Pancreas (tissue), 10 donors: ENCODE results near the gene SCCPDH. TPM values are rescaled to one million over a fixed set of nuclear protein-coding genes. Genes with fewer than 3 reads are reported as not detected.
A peak's percentile ranks its signal among the peaks of the same experiment; 100 is the strongest.

Source experiments
- ATAC-seq, 4 donors: fragments of 200-7000 bp; cut with Tn5 transposase; one replicate each; pipeline versions ENCODE4 v1.8.0 to v1.9.1; 2020; ENCODE audit warnings: mild to moderate bottlenecking in 4 of 4, moderate library complexity in 4 of 4
- DNase-seq, 6 donors: peaks; one replicate each; pipeline ENCODE4 v3.0.0-alpha.2; 2020
- FAIRE-seq: peaks from 2 replicates; lab custom pipeline; 2012; peaks lifted over from hg19 to GRCh38; lab: Jason Lieb, UNC
- H3K27ac ChIP-seq, 4 donors: fragments of 200-600 bp; sonication (generic); 1 replicate in 3 of 4; 2 replicates in 1 of 4; pipeline versions ENCODE4 v1.5.0 to v1.8.0; 2020
- H3K27me3 ChIP-seq, 4 donors: fragments of 200-600 bp; one replicate each; pipeline ENCODE4 v1.8.0; 2021
- H3K36me3 ChIP-seq, 3 donors: fragments of 200-600 bp; sonication (generic) in 1 of 3; one replicate each; pipeline versions ENCODE4 v1.5.0 to v1.8.0; 2020 to 2021
- H3K4me1 ChIP-seq, 3 donors: fragments of 200-600 bp; one replicate each; pipeline ENCODE4 v1.8.0; 2021
- H3K4me3 ChIP-seq, 4 donors: fragments of 200-600 bp; sonication (generic) in 2 of 4; one replicate each; pipeline versions ENCODE4 v1.5.0 to v1.8.0; 2020 to 2021
- H3K9me3 ChIP-seq, 4 donors: fragments of 200-600 bp; one replicate each; pipeline ENCODE4 v1.8.0; 2021
- WGBS, 2 donors: extraction: QIAGEN DNeasy Blood & Tissue Kit; methylation state at CpG; one replicate each; pipeline ENCODE4 v1.1.7; 2013; 5-methylcytosine and 5-hydroxymethylcytosine counted together
- intact Hi-C, 3 donors: fragments of 100-400 bp; cut with DNase I; formaldehyde crosslinking; loops; one replicate each; pipeline versions ENCODE4 v1.11.1 to v1.14.2; 2022
- polyA plus RNA-seq, 2 donors: library from polyadenylated mRNA; stranded (reverse); fragments of 200-250 nt; gene quantifications; one replicate each; pipeline ENCODE4 v1.2.3, GENCODE V29; 2013
- total RNA-seq, 6 donors: library from RNA; stranded (reverse); fragmentation: NEBNext Ultra II Directional in 4 of 6; extraction: Animal tissue kit (Norgen Biotek cat#: 25700) in 4 of 6; gene quantifications; one replicate each; pipeline versions ENCODE4 v1.2.1 to v1.2.4, GENCODE V29; 2021 to 2023
- TF ChIP-seq, protein P1 (sequence below), 4 donors: fragments of 200-600 bp; sonication (generic) in 3 of 4; IDR thresholded peaks; one replicate each; pipeline versions ENCODE4 v1.5.0 to v1.8.0; 2021; ENCODE audit warnings: antibody characterized with exemption in 4 of 4
- donor health status: healthy with polysubstance abuse.
- donor health status: DM: no; HTN: no; CAD: no; lungs with moderate emphysema.
- donor health status: DM: no; HTN: no; CAD: no.
- donor health status: control.
- donor health status: control.
- donor health status: Bipolar disorder and iron deficiency.
- donor health status: DM: yes; HTN: yes; CAD: no.
- donor health status: DM: no; HTN: no; CAD: no.
- donor health status: DM: no; HTN: no; CAD: no.
- donor health status: DM: yes; HTN: yes; CAD: no.

SCCPDH gene
- total and polyA plus RNA-seq, 8 donors: 6.9 to 17.9 (median 11.9) TPM

DNA sequence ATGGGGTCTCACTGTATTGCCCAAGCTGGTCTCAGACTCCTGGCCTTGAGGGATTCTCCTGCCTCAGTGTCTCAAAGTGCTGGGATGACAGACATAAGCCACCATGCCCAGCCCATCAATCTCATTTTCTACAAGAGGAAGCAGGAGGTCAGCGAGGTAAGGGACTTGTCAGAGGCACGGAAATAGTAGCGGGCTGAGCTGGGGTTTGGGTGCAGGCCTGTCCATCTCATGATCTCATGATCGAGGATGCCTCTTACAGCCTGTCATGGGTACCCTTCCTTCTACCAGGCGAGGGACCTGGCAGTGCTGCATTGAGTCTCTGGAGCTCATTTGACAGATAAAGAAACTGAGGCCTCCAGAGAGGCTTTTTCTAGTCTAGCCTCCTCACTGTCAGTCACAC is 28.5 kb upstream of the SCCPDH start:
- FAIRE-seq (no peak), ATAC-seq (no peak), DNase-seq (no peak)
- Histone ChIP-seq H3K4me1 (peaks cover 0 to 8% (median 2%) of the 10 kb centered on the region in 3 donors), H3K36me3 (no peaks in the 10 kb centered on the region), H3K4me3 (no peak overlapping the region), H3K9me3 (no peaks in the 10 kb centered on the region), H3K27ac (no peak overlapping the region), H3K27me3 (no peaks in the 10 kb centered on the region)
- TF ChIP-seq, protein P1, sequence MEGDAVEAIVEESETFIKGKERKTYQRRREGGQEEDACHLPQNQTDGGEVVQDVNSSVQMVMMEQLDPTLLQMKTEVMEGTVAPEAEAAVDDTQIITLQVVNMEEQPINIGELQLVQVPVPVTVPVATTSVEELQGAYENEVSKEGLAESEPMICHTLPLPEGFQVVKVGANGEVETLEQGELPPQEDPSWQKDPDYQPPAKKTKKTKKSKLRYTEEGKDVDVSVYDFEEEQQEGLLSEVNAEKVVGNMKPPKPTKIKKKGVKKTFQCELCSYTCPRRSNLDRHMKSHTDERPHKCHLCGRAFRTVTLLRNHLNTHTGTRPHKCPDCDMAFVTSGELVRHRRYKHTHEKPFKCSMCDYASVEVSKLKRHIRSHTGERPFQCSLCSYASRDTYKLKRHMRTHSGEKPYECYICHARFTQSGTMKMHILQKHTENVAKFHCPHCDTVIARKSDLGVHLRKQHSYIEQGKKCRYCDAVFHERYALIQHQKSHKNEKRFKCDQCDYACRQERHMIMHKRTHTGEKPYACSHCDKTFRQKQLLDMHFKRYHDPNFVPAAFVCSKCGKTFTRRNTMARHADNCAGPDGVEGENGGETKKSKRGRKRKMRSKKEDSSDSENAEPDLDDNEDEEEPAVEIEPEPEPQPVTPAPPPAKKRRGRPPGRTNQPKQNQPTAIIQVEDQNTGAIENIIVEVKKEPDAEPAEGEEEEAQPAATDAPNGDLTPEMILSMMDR (IDR thresholded peaks at IDR 0.05): no peak
- intact Hi-C loops: loop anchor here in 1 of 3 donors (10.0 kb wide), 1 partner anchor 191 kb away; the partner anchor contains the start of gene SMYD3
- 97 to 100% methylated on average over 5 of the region's 5 CpGs for WGBS, 2 donors

DNA sequence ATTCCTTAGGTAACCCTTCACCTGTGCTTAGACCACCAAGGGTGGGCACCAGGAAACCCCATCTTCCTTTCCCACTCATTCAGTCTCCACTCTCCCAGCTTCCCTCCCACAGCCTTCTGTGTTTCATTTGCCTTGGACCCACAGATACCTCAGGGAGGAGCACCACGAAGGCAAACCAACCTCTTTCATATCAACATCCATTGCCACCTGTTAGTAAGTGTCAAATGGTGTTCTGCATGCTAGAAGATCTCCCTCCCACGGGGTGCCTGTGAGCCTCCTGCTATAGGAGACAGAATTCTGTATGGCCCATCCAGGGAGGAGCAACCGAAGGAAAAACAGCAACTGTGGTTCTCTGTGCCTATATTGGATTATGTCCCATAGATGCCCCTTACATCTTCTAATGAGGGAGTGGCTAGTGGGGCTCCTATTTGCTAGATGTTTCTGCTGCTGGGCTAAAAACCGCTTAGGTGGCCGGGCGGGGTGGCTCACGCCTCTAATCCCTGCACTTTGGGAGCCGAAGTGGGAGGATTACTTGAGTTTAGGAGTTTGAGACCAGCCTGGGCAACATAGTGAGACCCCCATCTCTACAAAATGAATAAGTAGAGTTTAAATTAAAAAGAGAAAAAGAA is 25.6 kb upstream of the SCCPDH start:
- ATAC-seq: no peak
- DNase-seq: no peak
- intact Hi-C loops: loop anchor here in 1 of 3 donors (10.0 kb wide), 1 partner anchor 194 kb away; the partner anchor contains the start of gene SMYD3
- Histone ChIP-seq H3K9me3 (no peaks in the 10 kb centered on the region), H3K27ac (peak overlapping the region in 1 of 4 donors; percentile 39), H3K4me3 (peak overlapping the region in 2 of 4 donors; percentile 20 to 30), H3K27me3 (no peaks in the 10 kb centered on the region), H3K36me3 (no peaks in the 10 kb centered on the region), H3K4me1 (peaks cover 0 to 8% (median 2%) of the 10 kb centered on the region in 3 donors)
- 71 to 81% methylated on average over 8 of the region's 8 CpGs for WGBS, 2 donors
- TF ChIP-seq, protein P1 (IDR thresholded peaks at IDR 0.05): no peak
- no peak for FAIRE-seq

DNA sequence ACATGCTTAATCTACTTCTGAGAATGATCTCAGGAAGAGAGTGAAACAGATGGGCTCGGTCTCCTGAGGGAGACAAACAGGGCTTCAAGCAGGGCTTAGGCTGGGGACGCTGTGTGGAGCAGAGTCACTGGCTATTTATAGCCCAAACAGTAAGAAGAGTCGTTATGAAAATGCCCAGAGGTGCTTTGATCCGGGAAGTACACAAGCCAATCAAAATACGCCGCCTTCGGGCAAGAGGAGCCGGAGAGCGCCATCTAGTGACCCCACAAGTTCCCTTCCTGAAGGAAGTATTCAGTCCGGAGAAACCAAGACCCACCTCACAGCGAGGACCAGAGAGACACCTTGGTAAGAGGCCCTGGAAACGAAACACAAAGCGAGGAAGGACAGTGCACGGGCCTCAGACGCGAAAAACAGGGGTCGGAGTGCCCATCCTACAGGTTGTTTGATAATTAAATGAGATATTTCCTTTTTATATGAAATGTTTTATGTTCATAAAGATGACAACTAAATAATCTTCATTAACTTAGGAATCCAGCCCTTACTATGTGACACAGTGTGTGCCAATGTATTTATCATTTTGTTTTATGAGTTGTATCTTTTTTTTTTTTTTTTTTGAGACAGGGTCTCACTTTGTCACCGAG is 25.0 kb upstream of the SCCPDH start:
- peaks cover 0 to 8% (median 2%) of the 10 kb centered on the region in 3 donors for H3K4me1 ChIP-seq
- FAIRE-seq: peak; percentile 47
- intact Hi-C loops: loop anchor here in 1 of 3 donors (10.0 kb wide), 1 partner anchor 194 kb away; the partner anchor contains the start of gene SMYD3

DNA sequence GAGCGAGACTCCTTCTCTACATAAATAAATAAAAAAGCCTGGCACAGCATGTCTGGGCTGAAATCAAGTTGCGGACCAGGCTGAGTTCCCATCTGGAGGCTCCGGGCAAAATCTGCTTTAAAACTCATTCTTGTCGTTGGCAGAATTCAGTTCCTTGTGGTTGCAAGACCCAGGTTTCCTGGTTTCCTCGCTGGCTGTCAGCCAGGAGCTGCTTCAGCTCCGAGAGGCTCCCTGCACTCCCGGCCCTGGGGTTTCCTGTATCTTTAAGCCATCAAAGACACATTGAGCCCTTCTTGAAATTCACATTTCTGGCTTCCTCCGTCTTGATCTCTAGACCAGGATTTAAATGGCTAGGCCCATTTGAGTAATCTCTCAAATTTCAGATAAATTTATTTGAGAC is 20.6 kb upstream of the SCCPDH start:
- DNase-seq: no peak
- FAIRE-seq: no peak
- no peak overlapping the region for H3K27ac ChIP-seq
- intact Hi-C loops: no loop called here
- peaks cover 0 to 4% (median 2%) of the 10 kb centered on the region in 3 donors for H3K4me1 ChIP-seq
- TF ChIP-seq, protein P1 (IDR thresholded peaks at IDR 0.05): no peak
- WGBS, 2 donors: 47 to 52% methylated on average over 8 of the region's 8 CpGs
- H3K4me3 ChIP-seq: no peak overlapping the region
- peak in 1 of 4 donors; percentile 21 for ATAC-seq
- no peaks in the 10 kb centered on the region for H3K9me3 ChIP-seq
- H3K27me3 ChIP-seq: no peaks in the 10 kb centered on the region
- H3K36me3 ChIP-seq: no peaks in the 10 kb centered on the region

More for the DNA sequence above, 25.0 kb upstream of the SCCPDH start:
- ATAC-seq (peak; percentile 76 to 96 (median 88)), DNase-seq (peak; percentile 58 to 88 (median 84))
- no peaks in the 10 kb centered on the region for H3K27me3 ChIP-seq
- TF ChIP-seq, protein P1 (IDR thresholded peaks at IDR 0.05): peak; percentile 73 to 80 (median 76)
- no peaks in the 10 kb centered on the region for H3K9me3 ChIP-seq
- 5 to 6% methylated on average over 17 to 18 of the region's 18 CpGs for WGBS, 2 donors
- H3K27ac ChIP-seq: peak overlapping the region in 1 of 4 donors; percentile 39
- peak overlapping the region in 2 of 4 donors; percentile 20 to 30 for H3K4me3 ChIP-seq
- H3K36me3 ChIP-seq: no peaks in the 10 kb centered on the region
